CD4-positive, alpha-beta T cell (primary cell): Measurements from ENCODE around the gene AKAP8. TPM values are rescaled to one million over a fixed set of nuclear protein-coding genes. Genes with fewer than 3 reads are reported as not detected.
"Not testable (repeated sequence)": the region's sequence is repeated elsewhere in the genome, so short reads cannot be mapped to it uniquely, and the experiment has no call there.

ENCODE experiments used
- ATAC-seq: fragments of 200-7000 bp; cut with Tn5 transposase; one replicate; pipeline ENCODE4 v1.10.0; 2022; ENCODE audit warnings: mild to moderate bottlenecking; ENCODE audit not compliant: poor library complexity
- CTCF ChIA-PET: fragments of 350-600 bp; sonication (Branson Sonifier 250); formaldehyde crosslinking; loops from one replicate; lab custom pipeline; 2021; ENCODE audit warnings: antibody characterized with exemption, inconsistent platforms; lab: Charles Lee
- POLR2A ChIA-PET: fragments of 350-600 bp; sonication (Branson Sonifier 250); formaldehyde crosslinking; loops from one replicate; lab custom pipeline; 2021; ENCODE audit warnings: antibody characterized with exemption, inconsistent platforms; lab: Charles Lee
- DNase-seq, 14 experiments: peaks; one replicate each; pipeline ENCODE4 v3.0.0-alpha.2; 2013 to 2020; ENCODE audit warnings: mixed read lengths in 2 of 14
- H3K27ac ChIP-seq, 2 donors: one replicate each; pipeline versions ENCODE4 v1.5.1 to v1.7.0; 2013; ENCODE audit warnings: low read length in 2 of 2, low read depth in 1 of 2, mild to moderate bottlenecking in 1 of 2
- H3K27me3 ChIP-seq, 2 experiments: 1 replicate in 1 of 2; 2 replicates in 1 of 2; pipeline versions ENCODE4 v1.6.1 to v1.7.0; 2013; ENCODE audit warnings: low read length in 2 of 2, control low read depth in 1 of 2, mild to moderate bottlenecking in 1 of 2, moderate library complexity in 1 of 2; ENCODE audit not compliant: insufficient read depth in 2 of 2, control insufficient read depth in 1 of 2
- H3K36me3 ChIP-seq: one replicate; pipeline ENCODE4 v1.6.1; 2013; ENCODE audit warnings: low read length, control low read depth; ENCODE audit not compliant: insufficient read depth
- H3K4me1 ChIP-seq: one replicate; pipeline ENCODE4 v1.6.1; 2013; ENCODE audit warnings: low read length, control low read depth; ENCODE audit not compliant: insufficient read depth
- H3K4me3 ChIP-seq: one replicate; pipeline ENCODE4 v1.5.1; 2013; ENCODE audit warnings: mild to moderate bottlenecking, low read length, moderate library complexity
- H3K9me3 ChIP-seq, 2 experiments: 1 replicate in 1 of 2; 2 replicates in 1 of 2; pipeline versions ENCODE4 v1.6.1 to v1.7.0; 2013; ENCODE audit warnings: low read length in 2 of 2, mild to moderate bottlenecking in 2 of 2, control low read depth in 1 of 2, moderate library complexity in 1 of 2; ENCODE audit not compliant: control insufficient read depth in 1 of 2, insufficient read depth in 1 of 2
- H3K27ac Mint-ChIP-seq: one replicate; pipeline ENCODE4 v1.8.0; 2020; ENCODE audit warnings: mixed read lengths
- H3K27me3 Mint-ChIP-seq: one replicate; pipeline ENCODE4 v1.8.0; 2021; ENCODE audit warnings: mixed read lengths
- H3K36me3 Mint-ChIP-seq: one replicate; pipeline ENCODE4 v1.8.0; 2021; ENCODE audit warnings: low read depth, mixed read lengths
- H3K4me1 Mint-ChIP-seq: one replicate; pipeline ENCODE4 v1.8.0; 2021; ENCODE audit warnings: low read depth, mixed read lengths
- H3K4me3 Mint-ChIP-seq: one replicate; pipeline ENCODE4 v1.8.0; 2020; ENCODE audit warnings: mild to moderate bottlenecking, mixed read lengths
- H3K9me3 Mint-ChIP-seq: one replicate; pipeline ENCODE4 v1.8.0; 2020; ENCODE audit warnings: mixed read lengths
- intact Hi-C, 2 experiments: fragments of 100-400 bp; cut with DNase I in 1 of 2; cut with micrococcal nuclease in 1 of 2; formaldehyde crosslinking; loops; one replicate each; pipeline versions ENCODE4 v1.15.1 to v1.9.0; 2023 to 2025; cut with DNase I, micrococcal nuclease
- total RNA-seq, 174 experiments: library from RNA in 2 of 174; stranded (reverse) in 2 of 174; gene quantifications; one replicate each; pipeline ENCODE4 v1.2.3 and lab custom pipeline; 2021 to 2026
- TF ChIP-seq, protein P1 (sequence below): fragments of 200-600 bp; IDR thresholded peaks from one replicate; pipeline ENCODE4 v1.8.0; 2022; ENCODE audit warnings: antibody characterized with exemption, mild to moderate bottlenecking

AKAP8 gene
- total RNA-seq, 2 experiments from 2014 or later: 87.5 to 90.1 TPM

DNA sequence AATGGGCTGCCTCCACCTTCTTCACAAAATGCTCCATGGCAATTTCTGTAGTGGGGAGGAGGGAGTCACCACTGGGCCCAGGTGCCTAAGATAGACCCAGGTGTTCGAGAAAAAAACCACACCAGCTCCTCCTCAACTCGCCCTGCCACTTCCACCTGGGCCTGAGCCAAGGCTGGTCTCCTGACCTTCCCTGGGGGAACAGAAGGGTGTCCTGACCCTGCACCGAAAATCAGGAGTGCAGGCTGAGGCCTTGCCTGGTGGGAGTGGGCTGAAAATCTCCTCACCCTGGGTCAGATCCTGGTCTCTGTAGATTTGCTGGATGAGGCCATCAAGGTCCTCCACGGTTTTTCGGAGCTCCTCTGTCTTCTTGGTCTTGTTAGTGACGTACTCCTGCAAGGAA, 17.6 kb upstream of the AKAP8 start:
- no peak for ATAC-seq
- no peak overlapping the region for H3K4me3 ChIP-seq
- no peaks in the 10 kb centered on the region for H3K27me3 Mint-ChIP-seq
- peaks cover 77% of the 10 kb centered on the region for H3K36me3 ChIP-seq
- H3K4me1 ChIP-seq: no peaks in the 10 kb centered on the region
- peaks cover 78% of the 10 kb centered on the region for H3K36me3 Mint-ChIP-seq
- peak overlapping the region; percentile 52 for H3K27ac Mint-ChIP-seq
- H3K4me1 Mint-ChIP-seq: no peaks in the 10 kb centered on the region
- no peaks in the 10 kb centered on the region for H3K27me3 ChIP-seq
- H3K27ac ChIP-seq: no peak overlapping the region
- intact Hi-C loops: no loop called here
- ChIA-PET CTCF (no interaction called here), POLR2A (no interaction called here)
- TF ChIP-seq, protein P1, sequence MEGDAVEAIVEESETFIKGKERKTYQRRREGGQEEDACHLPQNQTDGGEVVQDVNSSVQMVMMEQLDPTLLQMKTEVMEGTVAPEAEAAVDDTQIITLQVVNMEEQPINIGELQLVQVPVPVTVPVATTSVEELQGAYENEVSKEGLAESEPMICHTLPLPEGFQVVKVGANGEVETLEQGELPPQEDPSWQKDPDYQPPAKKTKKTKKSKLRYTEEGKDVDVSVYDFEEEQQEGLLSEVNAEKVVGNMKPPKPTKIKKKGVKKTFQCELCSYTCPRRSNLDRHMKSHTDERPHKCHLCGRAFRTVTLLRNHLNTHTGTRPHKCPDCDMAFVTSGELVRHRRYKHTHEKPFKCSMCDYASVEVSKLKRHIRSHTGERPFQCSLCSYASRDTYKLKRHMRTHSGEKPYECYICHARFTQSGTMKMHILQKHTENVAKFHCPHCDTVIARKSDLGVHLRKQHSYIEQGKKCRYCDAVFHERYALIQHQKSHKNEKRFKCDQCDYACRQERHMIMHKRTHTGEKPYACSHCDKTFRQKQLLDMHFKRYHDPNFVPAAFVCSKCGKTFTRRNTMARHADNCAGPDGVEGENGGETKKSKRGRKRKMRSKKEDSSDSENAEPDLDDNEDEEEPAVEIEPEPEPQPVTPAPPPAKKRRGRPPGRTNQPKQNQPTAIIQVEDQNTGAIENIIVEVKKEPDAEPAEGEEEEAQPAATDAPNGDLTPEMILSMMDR: no peak
- no peaks in the 10 kb centered on the region for H3K9me3 ChIP-seq
- no peak overlapping the region for H3K4me3 Mint-ChIP-seq
- peak in 1 of 14 experiments; percentile 4 for DNase-seq
- no peaks in the 10 kb centered on the region for H3K9me3 Mint-ChIP-seq

DNA sequence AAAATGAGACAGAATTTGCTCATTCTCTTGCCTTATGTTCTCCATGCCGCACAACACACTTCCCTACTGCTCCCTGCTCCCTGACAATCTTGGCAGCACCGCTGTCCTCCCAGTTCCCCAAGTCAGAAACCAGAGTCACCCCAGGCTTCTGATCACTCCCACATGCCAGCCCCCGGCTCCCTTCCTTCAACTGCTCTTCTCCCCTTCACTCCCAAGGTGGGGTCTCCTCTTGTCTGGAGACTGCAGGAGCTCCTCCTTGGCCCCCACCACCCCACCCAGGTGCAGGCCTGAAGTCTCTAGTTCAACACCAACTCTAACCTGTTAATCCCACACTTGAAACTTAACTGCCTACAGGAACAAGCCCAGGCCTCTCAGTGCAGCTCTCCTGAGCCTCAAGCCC, 16.8 kb upstream of the AKAP8 start:
- no peaks in the 10 kb centered on the region for H3K9me3 Mint-ChIP-seq
- H3K4me3 ChIP-seq: no peak overlapping the region
- H3K36me3 Mint-ChIP-seq: peaks cover 72% of the 10 kb centered on the region
- no peaks in the 10 kb centered on the region for H3K4me1 Mint-ChIP-seq
- TF ChIP-seq, protein P1: no peak
- ChIA-PET POLR2A (no interaction called here), CTCF (no interaction called here)
- H3K9me3 ChIP-seq: no peaks in the 10 kb centered on the region
- intact Hi-C loops: no loop called here
- H3K27ac ChIP-seq: no peak overlapping the region
- no peaks in the 10 kb centered on the region for H3K27me3 ChIP-seq
- H3K36me3 ChIP-seq: peaks cover 74% of the 10 kb centered on the region
- H3K4me1 ChIP-seq: no peaks in the 10 kb centered on the region
- H3K27me3 Mint-ChIP-seq: no peaks in the 10 kb centered on the region
- DNase-seq (peak in 1 of 14 experiments; percentile 3), ATAC-seq (no peak)
- H3K27ac Mint-ChIP-seq: peak overlapping the region; percentile 52
- H3K4me3 Mint-ChIP-seq: no peak overlapping the region

DNA sequence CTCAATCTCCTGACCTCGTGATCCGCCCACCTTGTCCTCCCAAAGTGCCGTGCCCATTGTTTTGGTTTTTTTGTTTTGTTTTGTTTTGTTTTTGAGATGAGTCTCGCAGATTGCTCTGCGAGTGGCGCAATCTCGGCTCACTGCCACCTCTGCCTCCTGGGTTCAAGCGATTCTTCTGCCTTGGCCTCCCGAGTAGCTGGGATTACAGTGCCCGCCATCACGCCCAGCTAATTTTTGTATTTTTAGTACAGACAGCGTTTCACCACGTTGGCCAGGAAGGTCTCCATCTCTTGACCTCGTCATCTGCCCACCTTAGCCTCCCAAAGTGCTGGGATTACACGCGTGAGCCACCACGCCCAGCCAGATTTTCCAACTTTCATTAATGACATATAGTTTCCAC, 15.7 kb upstream of the AKAP8 start:
- peaks cover 63% of the 10 kb centered on the region for H3K36me3 ChIP-seq
- ATAC-seq, H3K27ac Mint-ChIP-seq, H3K9me3 Mint-ChIP-seq, H3K4me3 ChIP-seq, H3K27ac ChIP-seq, intact Hi-C loops, H3K4me1 Mint-ChIP-seq, H3K4me3 Mint-ChIP-seq, CTCF ChIA-PET, H3K27me3 Mint-ChIP-seq, H3K4me1 ChIP-seq, H3K9me3 ChIP-seq, H3K27me3 ChIP-seq: not testable (repeated sequence)
- H3K36me3 Mint-ChIP-seq: peaks cover 71% of the 10 kb centered on the region
- POLR2A ChIA-PET: interaction anchor here (0.6 kb wide), 1 partner anchor 16 kb away, joined by 3 read pairs; no protein-coding TSS in a partner anchor
- DNase-seq: peak in 1 of 14 experiments; percentile 1

DNA sequence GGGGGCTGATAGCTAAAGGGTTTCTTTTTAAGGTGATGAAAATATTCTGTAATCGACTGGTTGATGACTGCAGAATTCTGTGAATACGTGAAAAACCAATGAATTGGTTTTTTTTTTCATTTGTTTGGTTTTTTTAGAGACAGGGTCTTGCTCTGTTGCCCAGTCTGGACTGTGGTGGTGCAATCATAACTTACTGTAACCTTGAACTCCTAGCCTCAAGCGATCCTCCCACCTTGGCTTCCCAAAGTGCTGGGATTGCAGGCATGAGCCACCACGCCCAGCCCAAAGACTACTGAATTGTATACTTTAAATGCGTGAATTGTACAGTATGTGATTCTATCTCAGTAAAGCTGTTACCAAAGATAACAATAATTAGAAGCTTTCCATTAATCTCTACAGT, 14.8 kb upstream of the AKAP8 start:
- ChIA-PET CTCF (interaction anchor here (0.6 kb wide), 1 partner anchor 14 kb away, joined by 4 read pairs; no protein-coding TSS in a partner anchor), POLR2A (interaction anchor here (0.6 kb wide), 1 partner anchor 16 kb away, joined by 3 read pairs; no protein-coding TSS in a partner anchor)
- no peaks in the 10 kb centered on the region for H3K27me3 Mint-ChIP-seq
- H3K27ac Mint-ChIP-seq: no peak overlapping the region
- no peak overlapping the region for H3K4me3 Mint-ChIP-seq
- no peaks in the 10 kb centered on the region for H3K27me3 ChIP-seq
- H3K9me3 ChIP-seq: no peaks in the 10 kb centered on the region
- ATAC-seq: no peak
- peaks cover 60% of the 10 kb centered on the region for H3K36me3 ChIP-seq
- no peak overlapping the region for H3K4me3 ChIP-seq
- no peak overlapping the region for H3K27ac ChIP-seq
- H3K4me1 Mint-ChIP-seq: peaks cover 5% of the 10 kb centered on the region
- no peaks in the 10 kb centered on the region for H3K9me3 Mint-ChIP-seq
- intact Hi-C loops: no loop called here
- H3K4me1 ChIP-seq: no peaks in the 10 kb centered on the region
- TF ChIP-seq, protein P1: no peak
- DNase-seq: no peak
- H3K36me3 Mint-ChIP-seq: peaks cover 71% of the 10 kb centered on the region
